OCI-LY7 (cell line): ENCODE data around the gene CSTF1.

ENCODE experiments used
- EZH2phosphoT487 ChIP-seq: fragments of 200-600 bp; sonication (generic); IDR thresholded peaks from 2 replicates; pipeline ENCODE4 v1.6.1; 2018; ENCODE audit warnings: low read depth, borderline replicate concordance, mild to moderate bottlenecking, mixed run types, antibody characterized with exemption, low read length, moderate library complexity, mixed read lengths
- TF ChIP-seq, protein P1 (sequence below): fragments of 200-600 bp; sonication (generic); conservative IDR thresholded peaks from 2 replicates; pipeline ENCODE4 v1.5.1; 2014; ENCODE audit warnings: mild to moderate bottlenecking, antibody characterized with exemption, low read length, moderate library complexity, mixed read lengths

DNA sequence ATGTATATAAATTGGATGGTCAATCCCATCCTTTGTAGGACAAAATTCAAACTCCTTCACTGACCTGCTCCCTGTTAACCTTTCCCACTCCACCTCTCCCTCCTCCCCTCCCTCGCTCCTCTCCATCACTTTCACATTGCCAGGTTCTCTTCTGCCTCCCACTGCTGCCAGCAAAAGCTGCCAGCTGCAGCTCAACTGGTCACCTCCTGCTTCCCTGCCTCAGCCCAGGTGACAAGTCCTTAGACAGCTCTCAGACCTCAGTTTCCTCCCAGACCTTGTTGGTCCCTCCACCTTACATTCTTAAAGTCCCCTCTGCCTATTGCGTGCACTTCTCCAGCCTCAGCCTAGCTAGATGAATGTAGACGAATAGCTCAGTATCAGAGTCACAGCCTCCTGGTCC lies 52.7 kb downstream of the CSTF1 start:
- TF ChIP-seq, protein P1, sequence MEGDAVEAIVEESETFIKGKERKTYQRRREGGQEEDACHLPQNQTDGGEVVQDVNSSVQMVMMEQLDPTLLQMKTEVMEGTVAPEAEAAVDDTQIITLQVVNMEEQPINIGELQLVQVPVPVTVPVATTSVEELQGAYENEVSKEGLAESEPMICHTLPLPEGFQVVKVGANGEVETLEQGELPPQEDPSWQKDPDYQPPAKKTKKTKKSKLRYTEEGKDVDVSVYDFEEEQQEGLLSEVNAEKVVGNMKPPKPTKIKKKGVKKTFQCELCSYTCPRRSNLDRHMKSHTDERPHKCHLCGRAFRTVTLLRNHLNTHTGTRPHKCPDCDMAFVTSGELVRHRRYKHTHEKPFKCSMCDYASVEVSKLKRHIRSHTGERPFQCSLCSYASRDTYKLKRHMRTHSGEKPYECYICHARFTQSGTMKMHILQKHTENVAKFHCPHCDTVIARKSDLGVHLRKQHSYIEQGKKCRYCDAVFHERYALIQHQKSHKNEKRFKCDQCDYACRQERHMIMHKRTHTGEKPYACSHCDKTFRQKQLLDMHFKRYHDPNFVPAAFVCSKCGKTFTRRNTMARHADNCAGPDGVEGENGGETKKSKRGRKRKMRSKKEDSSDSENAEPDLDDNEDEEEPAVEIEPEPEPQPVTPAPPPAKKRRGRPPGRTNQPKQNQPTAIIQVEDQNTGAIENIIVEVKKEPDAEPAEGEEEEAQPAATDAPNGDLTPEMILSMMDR = no peak
- no peak for TF ChIP-seq EZH2phosphoT487
